Forelimb muscle (tissue), 1 donor: ENCODE data around the gene FHOD3. TPM values are rescaled to one million over a fixed set of nuclear protein-coding genes. Genes with fewer than 3 reads are reported as not detected.
A peak's percentile ranks its signal among the peaks of the same experiment; 100 is the strongest.
"Not testable (repeated sequence)": the region's sequence is repeated elsewhere in the genome, so short reads cannot be mapped to it uniquely, and the experiment has no call there.

ENCODE experiments used
- DNase-seq: peaks from one replicate; pipeline ENCODE4 v3.0.0-alpha.2; 2013; ENCODE audit warnings: low read depth
- polyA plus RNA-seq: library from polyadenylated mRNA; unstranded; fragments of 120-200 nt; gene quantifications from one replicate; pipeline ENCODE4 v1.2.1, GENCODE V29; 2013; ENCODE audit not compliant: insufficient read length

Gene FHOD3
- polyA plus RNA-seq, 1 donor = 30.8 TPM

GRCh38 chr18:36702401-36703013 is 405.0 kb downstream of the FHOD3 start:
- no peak for DNase-seq

GRCh38 chr18:36704156-36704555 is 406.6 kb downstream of the FHOD3 start:
- no peak for DNase-seq

- DNase-seq = no peak
Measured at GRCh38 chr18:36706134-36706881, 408.8 kb downstream of the FHOD3 start.

GRCh38 chr18:36708366-36708765 is 410.9 kb downstream of the FHOD3 start:
- no peak for DNase-seq

- DNase-seq = no peak
Measured at GRCh38 chr18:36709315-36709714, 411.8 kb downstream of the FHOD3 start.

DNA sequence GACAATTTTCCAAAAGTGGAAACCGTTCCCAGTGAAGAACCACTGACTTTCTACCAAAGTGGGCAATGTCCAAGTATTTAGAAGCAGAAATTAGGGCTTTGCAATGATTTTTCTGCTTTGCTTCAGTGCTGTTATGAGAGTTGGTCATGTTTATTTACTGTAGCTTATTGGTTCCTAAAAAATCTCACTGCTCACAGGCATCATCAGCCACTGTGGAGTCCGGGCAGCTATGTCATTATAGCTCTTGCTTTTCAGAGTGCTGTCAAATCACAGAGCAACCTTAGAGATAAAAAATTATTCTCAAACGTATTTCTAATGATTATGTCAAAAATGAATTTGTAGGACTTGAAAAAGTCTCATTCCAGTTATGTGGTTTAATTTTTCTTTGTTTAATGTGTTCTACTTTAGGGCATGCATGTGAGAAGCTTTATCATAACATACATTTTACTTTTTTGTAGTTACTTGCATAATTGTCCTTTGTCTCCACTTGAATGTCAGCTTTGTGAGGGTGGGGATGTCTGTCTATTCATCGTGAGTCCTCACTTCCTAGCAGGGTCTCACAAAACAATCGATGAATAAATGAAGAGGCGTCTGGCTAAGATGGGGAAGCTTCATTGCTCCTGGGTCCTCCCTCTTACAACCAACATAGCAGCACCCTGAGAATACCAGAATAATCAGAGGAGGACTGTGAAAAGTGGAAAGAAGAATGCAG is 413.7 kb downstream of the FHOD3 start:
- no peak for DNase-seq

- DNase-seq = no peak
Measured at GRCh38 chr18:36711813-36712444, 414.4 kb downstream of the FHOD3 start.

- DNase-seq = no peak
Measured at GRCh38 chr18:36714476-36714875, 417.0 kb downstream of the FHOD3 start.

DNA sequence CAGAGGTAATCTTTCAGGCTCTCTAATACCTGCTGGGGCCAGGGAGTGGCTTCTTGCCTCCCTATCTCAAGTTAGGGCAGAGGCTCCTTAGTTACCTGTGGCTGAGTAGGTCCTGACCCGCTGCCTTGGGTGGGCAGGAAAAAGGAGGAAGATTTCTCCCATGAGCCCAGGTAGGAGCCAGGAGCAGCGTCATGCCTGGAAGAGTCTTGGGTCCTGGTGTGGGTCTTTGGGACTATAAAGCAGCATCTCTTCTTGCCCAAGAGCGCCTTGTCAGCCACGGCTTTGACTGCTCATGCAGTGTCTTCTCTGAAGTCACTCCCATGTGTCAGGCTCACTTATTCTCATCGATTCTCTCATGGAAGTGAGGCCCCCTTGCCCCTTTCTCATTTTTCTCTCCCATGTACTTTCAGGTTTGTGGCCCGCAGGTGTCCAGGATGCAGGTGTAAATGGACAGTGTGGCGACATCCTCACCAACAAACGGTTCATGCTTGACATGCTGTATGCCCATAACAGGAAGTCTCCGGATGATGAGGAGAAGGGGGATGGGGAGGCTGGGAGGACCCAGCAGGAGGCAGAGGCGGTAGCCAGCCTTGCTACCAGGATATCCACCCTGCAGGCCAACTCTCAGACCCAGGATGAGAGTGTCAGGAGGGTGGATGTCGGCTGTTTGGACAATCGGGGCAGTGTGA is 420.1 kb downstream of the FHOD3 start:
- DNase-seq = no peak

GRCh38 chr18:36718705-36719328 is 421.3 kb downstream of the FHOD3 start:
- DNase-seq = no peak

DNA sequence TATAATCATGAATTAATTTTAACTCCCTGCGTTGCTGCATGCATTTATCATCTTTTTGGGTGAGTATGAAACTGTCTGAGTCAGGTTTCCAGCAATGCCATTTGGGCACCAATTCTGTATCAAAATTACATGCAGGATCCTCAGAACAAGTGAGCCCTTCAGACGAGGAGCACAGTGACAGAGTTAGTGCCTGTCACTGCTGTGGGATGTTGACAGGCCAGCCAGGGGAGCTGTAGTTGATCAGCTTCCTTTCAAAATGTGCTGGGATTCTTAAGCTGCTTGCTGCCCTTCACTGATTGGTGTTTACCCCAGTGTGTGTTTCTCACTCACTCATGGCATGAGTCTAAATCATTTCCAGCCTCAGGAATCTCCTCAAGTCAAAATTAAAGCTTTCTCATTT is 422.1 kb downstream of the FHOD3 start:
- no peak for DNase-seq

DNA sequence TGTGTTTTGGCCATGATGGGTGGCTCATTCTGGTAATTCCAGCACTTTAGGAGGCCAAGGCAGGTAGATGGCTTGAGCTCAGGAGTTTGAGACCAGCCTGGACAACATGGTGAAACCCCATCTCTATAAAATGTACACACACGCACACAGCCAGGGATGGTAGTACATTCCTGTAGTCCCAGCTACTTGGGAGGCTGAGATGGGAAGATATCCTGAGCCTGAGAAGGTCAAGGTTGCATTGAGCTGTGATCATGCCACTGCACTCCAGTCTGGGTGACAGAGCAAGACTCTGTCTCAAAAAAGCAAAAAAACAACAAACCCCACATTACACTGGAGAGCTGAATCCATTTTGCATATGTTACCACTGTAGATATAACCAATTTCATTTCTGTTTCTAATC is 423.8 kb downstream of the FHOD3 start:
- DNase-seq = not testable (repeated sequence)

DNA sequence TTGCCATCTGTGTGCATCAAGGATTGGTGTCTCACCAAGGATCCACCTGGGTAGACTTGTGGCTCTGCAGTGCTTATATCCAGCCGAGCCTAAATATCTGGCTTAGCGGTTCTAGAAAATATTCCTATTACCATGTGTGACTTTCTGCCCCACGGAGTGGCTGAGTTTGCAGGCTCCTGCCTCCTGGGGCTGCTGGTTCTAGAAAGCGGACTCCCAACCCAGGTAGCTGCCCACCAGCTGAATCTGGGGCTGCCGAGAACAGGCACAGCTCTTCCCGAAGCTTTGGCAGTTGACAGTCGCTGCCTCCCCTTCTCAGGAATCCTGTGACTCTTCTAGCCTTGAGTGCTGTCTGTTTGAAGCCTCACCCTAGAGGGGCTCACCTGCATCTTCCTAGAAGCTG is 426.7 kb downstream of the FHOD3 start:
- DNase-seq = no peak

GRCh38 chr18:36724591-36725001 is 427.1 kb downstream of the FHOD3 start:
- peak; percentile 9 for DNase-seq

DNA sequence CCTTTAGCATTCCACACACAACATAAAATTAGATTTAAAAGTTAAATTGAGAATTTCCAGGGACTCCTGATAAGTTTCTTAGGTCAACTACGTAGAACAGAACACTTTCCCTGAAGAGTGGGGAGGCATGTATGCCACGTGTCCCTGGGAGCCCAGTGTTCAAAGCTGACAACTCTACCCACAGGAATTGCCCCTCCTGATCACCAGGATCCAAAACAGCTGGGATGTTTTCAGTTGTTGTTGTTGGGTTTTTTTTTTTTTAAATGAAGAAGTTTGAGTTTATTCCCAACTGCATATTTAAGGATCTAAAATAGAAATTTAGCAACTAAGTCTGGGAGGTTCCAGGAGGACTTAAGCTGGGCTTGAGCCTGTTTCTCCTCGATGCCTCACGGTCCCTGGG is 430.8 kb downstream of the FHOD3 start:
- no peak for DNase-seq

DNA sequence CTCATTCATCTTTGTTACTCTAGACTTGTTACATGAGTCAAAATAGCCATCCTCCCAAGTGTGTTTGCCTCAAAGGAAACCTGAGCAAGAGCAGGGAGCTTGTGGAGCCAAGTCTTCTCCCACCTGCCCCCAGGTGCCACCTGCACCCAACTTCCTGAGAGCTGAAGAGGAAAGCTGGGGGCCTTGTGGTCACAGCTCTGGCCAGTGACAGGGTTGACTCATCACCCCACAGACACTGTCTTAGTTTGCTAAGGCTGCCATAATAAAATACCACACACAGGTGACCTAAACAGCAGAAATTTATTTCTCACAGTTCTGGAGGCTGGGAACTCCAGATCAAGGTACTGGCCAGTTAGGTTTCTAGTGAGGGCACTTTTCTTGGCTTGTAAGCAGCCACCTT is 431.7 kb downstream of the FHOD3 start:
- DNase-seq = no peak

GRCh38 chr18:36732264-36732663 is 434.8 kb downstream of the FHOD3 start:
- DNase-seq = no peak

- DNase-seq = no peak
Measured at GRCh38 chr18:36733150-36733549, 435.6 kb downstream of the FHOD3 start.

DNA sequence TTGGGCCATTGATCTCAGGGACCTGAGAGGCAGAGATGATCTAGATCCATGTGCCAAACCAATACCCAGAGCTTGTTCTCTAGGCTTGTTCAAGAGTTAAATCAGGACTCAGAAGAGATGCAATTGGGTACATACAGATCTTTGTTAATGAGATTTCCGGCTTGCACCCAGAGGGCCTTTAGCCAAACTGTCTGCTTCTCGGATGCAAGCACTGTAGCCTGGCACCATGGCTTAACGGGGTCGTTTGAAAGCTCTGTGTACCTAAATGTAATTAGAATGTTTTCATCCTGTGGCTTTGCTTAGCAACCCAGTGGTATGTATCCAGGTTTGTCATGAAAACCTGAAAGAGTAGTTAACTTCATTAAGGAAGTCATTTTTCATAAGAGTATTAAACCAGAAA is 437.1 kb downstream of the FHOD3 start:
- DNase-seq = no peak

GRCh38 chr18:36735130-36735529 is 437.6 kb downstream of the FHOD3 start:
- no peak for DNase-seq

GRCh38 chr18:36736094-36736493 is 438.6 kb downstream of the FHOD3 start:
- no peak for DNase-seq
